Hypothalamus (tissue), 51 donors: ENCODE measurements around the gene DICER1.

Experiments
- DNase-seq, 51 donors: peaks; one replicate each; lab custom pipeline; 2025; lab: John Stamatoyannopoulos, UW

Gene DICER1

GRCh38 chr14:95063391-95063790 lies 93.9 kb downstream of the DICER1 start:
- no peak for DNase-seq

GRCh38 chr14:95062946-95063345 lies 94.4 kb downstream of the DICER1 start:
- no peak for DNase-seq

- no peak for DNase-seq
These were observed 95.1 kb downstream of the DICER1 start for GRCh38 chr14:95062220-95062619.

GRCh38 chr14:95061317-95062093 lies 95.8 kb downstream of the DICER1 start:
- DNase-seq = no peak

GRCh38 chr14:95059126-95059525 lies 98.2 kb downstream of the DICER1 start:
- DNase-seq = no peak

GRCh38 chr14:95058491-95058890 lies 98.8 kb downstream of the DICER1 start:
- DNase-seq = no peak

- DNase-seq = no peak
These were observed 99.5 kb downstream of the DICER1 start for GRCh38 chr14:95057851-95058250.

GRCh38 chr14:95057147-95057546 lies 100.2 kb downstream of the DICER1 start:
- DNase-seq = no peak

GRCh38 chr14:95056476-95056875 lies 100.9 kb downstream of the DICER1 start:
- DNase-seq = no peak

GRCh38 chr14:95055318-95055717 lies 102.0 kb downstream of the DICER1 start:
- DNase-seq = no peak

- DNase-seq = no peak
These were observed 102.7 kb downstream of the DICER1 start for GRCh38 chr14:95054346-95055280.

- peak in 1 of 51 donors; percentile 18 for DNase-seq
These were observed 105.2 kb downstream of the DICER1 start for GRCh38 chr14:95052016-95052585.

- no peak for DNase-seq
These were observed 107.4 kb downstream of the DICER1 start for GRCh38 chr14:95049952-95050351.

- no peak for DNase-seq
These were observed 108.5 kb downstream of the DICER1 start for GRCh38 chr14:95048771-95049312.

- DNase-seq = no peak
These were observed 109.6 kb downstream of the DICER1 start for GRCh38 chr14:95047754-95048153.

GRCh38 chr14:95046711-95047681 lies 110.3 kb downstream of the DICER1 start:
- peak in 10 of 51 donors; percentile 3 to 24 (median 10) for DNase-seq

GRCh38 chr14:95045836-95046430 lies 111.4 kb downstream of the DICER1 start:
- DNase-seq = no peak

- DNase-seq = no peak
These were observed 112.1 kb downstream of the DICER1 start for GRCh38 chr14:95045106-95045701.
